Right lobe of liver (tissue), 4 donors: ENCODE results near the gene JAG1.

ENCODE experiments used
- CTCF ChIP-seq, 4 donors: fragments of 200-600 bp in 3 of 4; fragments of 450-650 bp in 1 of 4; IDR thresholded peaks; one replicate each; pipeline versions ENCODE4 v1.5.1 to v1.8.0; 2016 to 2022; ENCODE audit warnings: antibody characterized with exemption in 4 of 4, mild to moderate bottlenecking in 2 of 4
- POLR2A ChIP-seq: fragments of 450-650 bp; IDR thresholded peaks from one replicate; pipeline ENCODE4 v1.6.1; 2017; ENCODE audit warnings: antibody characterized with exemption, mild to moderate bottlenecking
- donor health status: DM: no; HTN: no; CAD: no.
- donor health status: DM: no; HTN: no; CAD: no.
- donor health status: DM: no; HTN: yes; CAD: no.

- TF ChIP-seq CTCF (IDR thresholded peaks at IDR 0.05) = no peak
- TF ChIP-seq POLR2A = no peak
Measured at GRCh38 chr20:10616212-10616611, 57.6 kb downstream of the JAG1 start.
